SKM-1 treated with dmso at 0.1 percent for 144 hours (cell line): ENCODE results near the gene STXBP5.

Experiments used
- DNase-seq: peaks from one replicate; lab custom pipeline; 2025; ENCODE audit not compliant: unreplicated experiment; lab: John Stamatoyannopoulos, UW

The STXBP5 gene

DNA sequence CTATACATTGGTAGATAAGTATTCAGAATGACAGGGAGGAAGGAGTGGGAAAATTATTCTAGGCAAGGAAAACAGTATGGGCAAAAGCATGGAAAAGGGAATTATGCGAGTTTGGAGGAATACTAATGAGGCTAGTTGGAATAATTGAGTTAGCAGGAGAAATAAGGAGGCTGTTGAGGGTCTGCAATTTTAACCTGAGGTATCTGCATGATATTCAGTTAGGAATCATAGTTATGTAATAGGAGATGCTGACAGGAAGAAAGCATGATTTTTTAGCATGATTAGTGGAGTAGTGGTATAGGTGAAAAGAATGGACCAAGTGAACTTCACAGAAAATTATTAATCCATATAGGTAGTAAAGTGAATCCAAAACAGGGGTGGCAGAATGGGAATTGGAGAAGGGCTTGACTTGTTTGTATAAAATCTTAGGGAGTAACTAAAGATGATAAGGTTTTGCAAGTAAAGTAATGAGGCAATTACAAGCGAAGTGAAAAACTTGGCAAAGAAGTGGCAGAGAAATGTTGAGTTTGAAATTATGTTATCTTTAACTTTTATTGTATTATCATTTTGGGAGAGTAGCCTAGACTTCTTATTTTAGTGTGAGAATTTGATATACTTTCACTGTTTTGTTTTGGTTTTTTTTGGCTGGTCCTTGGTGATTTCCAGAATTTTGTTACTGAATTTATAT is 5.7 kb downstream of the STXBP5 start:
- no peak for DNase-seq

DNA sequence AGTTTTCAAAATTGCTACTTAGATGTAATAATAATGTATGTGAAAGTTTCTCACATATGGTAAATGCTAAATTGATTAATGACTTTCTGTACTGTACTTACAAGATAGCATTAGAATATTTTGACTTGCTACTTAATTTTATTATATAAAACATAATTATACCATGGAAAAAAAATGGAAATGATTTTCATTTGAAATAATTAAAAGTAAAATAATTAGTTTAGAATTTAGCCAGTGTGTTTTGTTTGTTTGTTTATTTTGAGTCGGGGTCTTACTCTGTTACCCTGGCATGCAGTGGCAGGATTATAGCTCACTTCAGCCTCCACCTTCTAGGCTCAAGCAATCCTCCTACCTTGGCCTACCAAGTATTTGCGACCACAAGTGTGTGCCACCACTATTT is 7.1 kb downstream of the STXBP5 start:
- DNase-seq = no peak

DNA sequence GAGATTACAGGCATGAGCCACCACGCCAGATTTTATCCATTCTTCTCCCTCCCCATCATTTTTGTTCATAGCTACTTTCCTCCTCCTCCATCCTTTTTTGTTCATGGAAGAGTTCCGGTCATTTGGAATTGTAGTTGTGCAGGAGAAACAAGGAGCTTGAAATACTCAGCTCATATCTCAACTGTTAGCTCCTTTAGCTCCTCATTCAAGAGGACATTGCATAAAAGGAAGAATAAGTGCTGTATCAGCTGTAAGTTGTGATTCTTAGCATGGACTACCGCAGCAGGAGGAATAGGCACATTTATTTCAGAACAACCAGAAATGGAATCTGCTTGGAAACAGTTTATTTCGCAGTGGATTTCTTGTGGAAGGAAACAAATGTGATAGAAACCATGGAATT is 7.6 kb downstream of the STXBP5 start:
- DNase-seq = no peak

DNA sequence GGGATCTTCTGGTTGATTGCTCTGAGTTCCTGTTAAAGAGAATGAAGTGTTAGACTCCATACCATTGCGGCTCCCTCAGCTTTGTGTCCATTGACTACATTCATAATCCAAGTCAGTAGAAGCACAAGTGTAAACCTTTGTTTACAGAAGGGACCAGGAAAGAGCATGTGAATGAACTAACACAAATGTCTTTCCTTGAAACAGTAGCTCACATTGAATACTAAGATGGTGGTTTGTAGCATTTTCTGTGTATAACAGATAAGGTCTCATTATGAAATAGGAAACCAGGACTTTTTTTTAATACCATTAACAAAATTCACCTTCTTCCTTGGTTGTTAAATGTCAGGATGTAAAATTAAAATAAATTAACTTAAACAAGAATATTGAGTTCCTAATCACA is 8.4 kb downstream of the STXBP5 start:
- DNase-seq = no peak

DNA sequence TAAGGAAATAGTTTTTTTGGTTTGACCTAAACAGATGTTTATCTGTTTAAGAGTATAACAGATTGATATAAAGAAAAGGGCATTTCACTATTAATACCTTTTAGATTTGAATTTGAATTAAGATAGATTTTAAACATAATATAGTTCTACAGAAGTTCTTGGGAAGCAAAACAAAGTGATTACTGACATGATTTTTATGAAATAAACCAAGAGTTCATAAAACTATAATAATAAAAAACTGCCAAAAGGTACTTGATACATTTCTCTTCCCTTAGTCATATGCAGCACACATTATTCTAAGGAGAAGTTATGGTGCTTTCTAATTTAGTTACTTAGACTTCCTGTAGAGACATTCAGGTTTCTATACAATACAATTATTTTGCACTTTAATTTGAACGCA is 9.6 kb downstream of the STXBP5 start:
- no peak for DNase-seq

DNA sequence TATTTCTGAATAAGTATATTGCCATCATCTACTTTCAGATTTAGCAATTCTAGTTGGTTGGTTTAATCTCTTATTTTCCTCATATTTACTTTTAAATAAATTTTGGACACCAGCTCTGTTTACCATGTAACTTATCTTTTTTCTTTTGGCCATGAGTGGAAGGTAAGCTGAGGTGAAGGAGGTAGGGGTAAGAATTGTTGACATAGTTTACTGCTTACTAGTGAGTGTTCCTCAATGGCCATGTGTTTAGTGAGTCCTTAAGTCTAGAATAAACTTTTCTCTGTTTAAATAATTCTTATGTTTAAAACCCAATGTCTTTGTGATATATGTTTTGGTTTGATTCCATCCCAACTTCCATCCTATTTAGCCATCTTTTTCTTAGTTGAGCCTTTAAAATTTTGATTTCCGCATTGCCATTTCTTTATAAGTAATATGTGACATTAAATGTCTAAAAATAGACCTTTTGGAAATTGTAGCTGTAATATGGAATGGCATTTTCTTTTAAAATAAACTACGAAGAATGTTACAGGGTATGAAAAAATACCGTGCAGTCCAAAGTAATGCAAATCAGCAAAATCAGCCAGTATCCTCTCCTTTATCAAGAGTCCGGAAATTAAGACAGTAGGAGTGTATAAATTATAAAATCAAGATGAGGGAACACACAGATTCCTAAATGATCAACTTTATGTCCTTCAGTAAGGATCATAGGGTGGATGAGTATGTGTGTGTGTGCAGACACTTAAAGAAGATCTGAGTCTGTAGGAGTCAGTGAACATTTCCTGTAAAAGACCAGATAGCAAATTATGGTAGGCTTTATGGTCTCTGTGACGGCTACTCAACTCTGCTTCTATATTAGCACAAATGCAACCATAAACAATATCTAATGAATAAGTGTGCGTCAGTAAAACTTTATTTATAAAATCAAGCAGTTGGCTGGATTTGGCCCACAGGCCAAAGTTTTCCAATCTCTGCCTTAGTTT is 10.3 kb downstream of the STXBP5 start:
- no peak for DNase-seq

DNA sequence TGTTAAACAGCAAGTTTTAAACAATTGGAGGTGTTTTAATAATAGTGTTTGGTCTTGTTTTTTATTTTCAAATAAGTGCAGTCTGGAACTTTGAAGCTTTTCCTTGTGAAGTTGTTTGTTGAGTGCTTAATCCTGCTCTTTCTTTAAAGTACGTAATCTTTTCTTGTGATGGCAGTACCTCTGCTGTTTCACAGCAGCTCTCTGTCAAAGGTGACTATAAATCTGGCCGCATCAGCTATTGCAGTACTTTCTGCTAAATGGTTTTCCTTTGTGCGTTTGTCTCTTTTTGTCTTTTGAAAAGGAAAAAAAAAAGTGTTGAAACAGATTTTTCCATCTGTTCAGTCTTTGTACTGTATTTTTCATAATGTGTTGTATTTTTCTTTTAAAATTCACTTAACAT is 12.7 kb downstream of the STXBP5 start:
- DNase-seq = no peak

DNA sequence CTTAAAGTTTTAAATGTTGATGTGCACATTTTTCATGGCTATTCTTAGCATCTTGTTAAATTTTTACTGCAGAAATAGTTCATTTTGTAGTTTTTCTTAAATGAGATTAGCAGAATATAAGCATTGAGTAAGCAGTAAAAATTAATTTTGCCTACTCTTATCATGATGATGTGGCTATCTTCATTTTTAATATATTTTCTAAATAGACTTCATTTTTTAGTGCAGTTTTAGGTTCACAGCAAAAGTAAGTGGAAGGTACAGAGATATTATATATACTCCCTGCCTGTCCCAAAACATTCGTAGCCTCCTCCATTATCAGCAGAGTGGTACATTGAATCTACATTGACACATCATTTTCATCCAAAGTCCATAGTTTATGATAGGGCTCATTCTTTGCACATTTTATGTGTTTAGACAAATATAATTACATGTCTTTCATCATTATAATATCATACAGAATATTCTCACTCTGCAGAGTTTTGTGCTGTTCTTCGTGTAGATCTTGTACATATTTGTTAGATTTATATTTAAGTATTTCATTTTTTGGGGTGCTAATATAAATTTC is 13.7 kb downstream of the STXBP5 start:
- DNase-seq = no peak

DNA sequence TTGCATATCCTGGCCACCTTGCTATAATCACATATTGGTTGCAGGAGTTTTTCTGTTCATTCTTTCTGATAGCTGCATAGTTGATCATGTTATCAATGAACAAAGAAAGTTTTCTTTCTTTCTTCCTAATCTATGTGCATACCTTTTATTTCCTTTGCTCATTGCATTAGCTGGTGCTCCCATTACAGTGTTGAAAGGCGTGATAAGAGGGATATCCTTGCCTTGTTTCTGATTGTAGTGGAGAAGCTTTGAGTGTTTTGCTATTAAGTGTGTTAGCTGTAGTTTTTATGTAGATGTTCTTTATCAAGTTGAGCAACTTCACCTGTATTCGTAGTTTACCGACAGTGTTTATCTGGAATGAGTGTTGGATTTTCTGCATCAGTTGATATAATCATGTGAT is 14.6 kb downstream of the STXBP5 start:
- no peak for DNase-seq

DNA sequence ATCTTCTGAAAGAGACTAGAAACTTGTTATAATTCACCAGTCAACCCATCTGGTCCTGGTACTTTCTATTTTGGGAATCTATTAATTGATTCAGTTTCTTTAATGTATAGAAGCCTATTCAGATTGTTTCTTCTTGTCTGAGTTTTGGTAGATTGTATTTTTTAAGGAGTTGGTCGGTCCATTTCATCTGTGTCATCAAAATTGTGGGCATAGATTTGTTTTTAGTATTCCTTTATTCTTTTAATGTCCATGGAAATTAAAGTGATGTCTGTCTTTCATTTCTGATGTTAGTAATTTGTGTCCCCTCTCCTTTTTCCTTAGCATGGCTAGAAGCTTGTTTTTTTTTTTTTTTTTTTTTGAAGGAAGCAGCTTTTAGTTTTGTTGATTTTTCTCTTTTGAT is 15.2 kb downstream of the STXBP5 start:
- no peak for DNase-seq

DNA sequence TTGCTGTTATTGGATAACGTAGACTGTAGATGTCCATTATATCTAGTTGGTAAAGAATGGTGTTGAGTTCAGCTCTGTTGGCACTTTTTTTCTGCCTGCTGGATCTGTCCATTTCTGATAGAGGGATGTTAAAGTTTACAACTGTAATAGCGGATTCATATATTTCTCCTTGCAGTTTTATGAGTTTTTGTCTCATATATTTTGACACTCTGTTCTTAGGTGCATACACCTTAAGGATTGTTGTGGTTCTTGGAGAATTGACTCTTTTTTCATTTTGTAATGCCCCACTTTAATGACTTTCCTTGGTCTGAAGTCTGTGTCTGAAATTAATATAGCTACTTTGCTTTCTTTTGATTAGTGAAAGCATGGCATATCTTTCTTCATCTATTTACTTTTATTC is 16.1 kb downstream of the STXBP5 start:
- no peak for DNase-seq

DNA sequence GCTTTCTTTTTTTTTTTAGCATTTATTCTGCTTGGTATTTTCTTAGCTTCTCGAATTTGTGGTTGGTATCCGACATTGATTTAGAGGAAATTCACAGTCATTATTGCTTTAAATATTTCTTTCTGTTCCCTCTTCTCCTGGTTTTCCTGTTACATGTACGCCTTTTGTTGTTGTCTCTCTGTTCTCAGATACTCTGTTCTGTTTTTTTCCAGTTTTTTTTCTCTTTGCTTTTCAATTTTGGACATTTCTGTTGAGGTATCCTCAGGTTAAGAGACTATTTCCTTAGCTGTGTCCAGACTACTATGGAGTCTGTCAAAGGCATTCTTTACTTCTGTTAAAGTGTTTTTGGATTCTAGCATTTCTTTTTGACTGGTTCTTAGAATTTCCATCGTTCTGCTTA is 17.5 kb downstream of the STXBP5 start:
- no peak for DNase-seq

DNA sequence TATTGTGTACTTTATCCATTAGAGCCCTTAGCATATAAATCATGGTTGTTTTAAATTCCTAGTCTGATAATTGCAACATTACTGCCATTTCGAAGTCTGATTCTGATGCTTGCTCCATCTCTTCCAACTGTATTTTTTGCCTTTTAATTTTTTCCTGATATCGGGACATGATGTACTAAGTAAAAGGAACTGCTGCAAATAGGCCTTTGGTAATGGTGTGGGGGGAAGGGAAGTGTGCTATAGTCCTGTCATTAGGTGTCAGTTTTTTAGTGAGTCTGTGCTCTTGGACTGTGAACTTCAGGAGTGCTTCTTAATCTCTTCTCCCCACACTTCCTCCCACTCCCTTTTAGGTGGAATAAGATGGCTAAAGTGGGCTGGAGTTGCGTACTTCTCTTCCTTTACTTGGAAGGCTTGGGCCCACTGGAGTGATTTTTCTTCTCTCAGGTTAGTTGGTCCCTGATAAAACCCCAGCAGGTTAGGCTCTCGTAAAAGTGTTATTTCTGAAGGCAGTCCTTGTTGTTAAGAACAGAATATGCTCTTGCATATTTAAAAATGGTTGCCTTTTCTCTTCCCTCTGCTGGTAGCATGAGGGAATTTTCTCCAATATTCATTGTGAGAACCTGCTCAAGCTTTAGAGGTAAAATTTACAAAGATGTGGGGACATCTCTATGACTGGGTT is 18.1 kb downstream of the STXBP5 start:
- DNase-seq = no peak

DNA sequence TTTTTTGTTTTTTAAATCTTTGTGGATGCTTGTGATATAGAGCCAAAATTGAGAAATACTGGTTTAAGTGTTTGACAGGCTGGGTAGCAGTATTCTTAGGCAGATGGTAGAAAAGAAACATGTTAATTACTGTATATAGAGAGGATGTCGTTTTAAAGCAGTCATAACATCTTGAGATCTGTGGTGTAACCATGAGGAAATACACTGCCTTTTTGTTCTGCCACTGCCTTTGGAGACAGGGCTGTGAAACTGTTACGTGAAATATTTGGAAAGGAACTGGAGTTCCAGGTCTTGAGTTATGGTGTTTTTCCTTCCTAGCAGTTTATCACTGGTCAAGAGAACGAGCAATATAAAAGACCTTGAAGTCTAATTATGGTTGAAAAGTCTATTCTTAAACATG is 19.5 kb downstream of the STXBP5 start:
- no peak for DNase-seq

DNA sequence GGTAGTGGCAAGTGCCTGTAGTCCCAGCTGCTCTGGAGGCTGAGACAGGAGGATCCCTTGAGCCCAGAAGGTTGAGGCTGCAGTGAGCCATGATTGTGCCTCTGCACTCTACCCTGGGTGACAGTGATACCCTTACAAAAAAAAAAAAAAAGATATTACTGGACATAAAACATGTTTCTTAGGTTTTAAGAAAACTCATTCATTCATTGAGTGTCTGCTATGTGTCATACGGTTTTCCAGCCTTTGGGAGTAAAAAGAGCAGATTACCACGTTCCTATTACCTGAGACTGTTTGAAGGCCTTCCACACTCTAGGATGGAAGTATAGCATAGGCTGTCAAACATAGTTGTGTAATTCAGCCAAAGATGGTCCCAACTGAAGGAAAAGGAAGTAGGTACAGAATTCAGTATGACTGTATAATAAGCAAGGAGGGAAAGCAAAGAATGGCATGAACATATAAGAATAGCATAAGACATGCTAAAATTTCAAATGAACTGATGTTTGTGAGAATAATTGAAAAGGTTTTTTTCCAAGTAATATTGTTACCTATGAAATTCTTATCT is 22.0 kb downstream of the STXBP5 start:
- no peak for DNase-seq

DNA sequence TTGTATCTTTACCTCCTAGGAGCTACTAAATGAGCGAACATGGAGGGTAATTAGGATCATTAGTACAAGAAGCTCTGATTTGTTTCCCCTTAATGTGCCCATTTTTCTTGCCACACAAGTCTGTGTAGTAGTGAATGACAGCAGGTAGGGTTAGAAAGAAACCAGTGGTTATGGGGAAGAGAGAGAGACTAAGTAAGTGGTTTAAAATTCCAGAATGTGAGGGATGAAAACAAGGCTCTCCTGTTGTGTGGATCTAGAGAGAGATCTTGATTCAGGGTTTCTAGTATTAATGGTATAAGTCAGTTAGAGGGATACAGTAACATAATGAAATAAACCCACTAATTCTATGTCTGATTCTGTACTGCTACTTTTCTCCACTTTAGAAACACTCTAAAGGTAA is 22.7 kb downstream of the STXBP5 start:
- no peak for DNase-seq

DNA sequence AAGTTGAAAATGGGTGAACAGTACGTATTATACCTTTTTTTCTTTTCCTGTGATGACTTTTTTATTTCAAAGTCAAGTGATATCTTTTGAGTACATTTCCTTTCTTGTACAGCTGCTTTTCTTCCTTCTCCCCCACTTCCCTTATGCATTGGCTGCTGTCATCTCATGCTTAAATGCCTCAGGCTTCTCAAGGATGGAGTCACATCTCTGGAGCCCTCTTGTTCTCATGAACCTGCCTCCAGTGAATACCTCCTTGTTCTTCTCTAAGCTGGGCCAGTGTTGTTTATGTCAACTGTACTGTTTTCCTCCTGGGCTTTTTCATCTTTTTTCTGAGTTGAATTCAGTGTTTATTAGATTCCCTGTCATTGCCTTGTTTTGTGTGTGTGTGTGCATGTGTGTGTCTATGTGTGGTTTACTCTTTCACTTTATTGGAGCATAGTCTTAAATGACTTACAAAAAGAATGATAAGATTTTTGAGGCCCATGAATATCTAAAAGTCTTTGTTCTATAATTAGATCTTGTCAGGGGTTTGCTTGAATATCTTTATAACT is 23.6 kb downstream of the STXBP5 start:
- no peak for DNase-seq

DNA sequence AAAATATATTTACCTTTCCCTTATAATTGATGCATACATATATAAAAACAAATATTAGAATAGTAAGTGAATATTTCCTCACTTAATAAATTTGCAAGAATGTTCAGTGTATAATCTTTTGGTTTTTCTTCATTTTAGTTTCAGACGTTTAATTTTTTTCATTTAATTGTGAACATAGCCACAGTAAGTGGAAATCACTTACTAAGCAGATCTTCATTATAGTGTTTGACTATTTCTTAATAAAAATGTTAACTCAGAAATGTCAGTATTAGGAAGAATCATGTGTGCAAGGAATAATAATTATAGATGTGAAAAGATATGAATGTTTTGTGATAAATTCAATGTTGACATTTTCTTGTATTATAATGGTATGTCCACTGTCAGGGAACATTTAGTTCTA is 27.4 kb downstream of the STXBP5 start:
- no peak for DNase-seq

DNA sequence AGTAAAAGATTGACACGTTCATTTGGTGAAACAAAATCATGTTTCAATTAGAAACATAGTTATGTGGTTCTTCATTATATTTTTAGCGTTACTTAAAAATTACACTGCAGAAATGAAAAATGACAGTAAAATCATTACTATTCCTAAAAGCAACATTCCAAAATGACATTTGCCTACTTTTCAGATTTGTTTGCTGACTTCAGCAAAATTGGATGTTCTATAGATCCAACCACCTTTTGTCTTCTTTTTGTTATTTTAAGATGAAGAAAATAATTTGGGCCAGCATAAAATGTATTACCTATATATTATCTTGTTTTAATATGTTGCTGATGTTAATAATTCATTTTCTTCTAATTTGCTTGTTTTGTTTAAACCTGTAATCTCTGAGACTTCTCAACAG is 30.5 kb downstream of the STXBP5 start:
- no peak for DNase-seq

DNA sequence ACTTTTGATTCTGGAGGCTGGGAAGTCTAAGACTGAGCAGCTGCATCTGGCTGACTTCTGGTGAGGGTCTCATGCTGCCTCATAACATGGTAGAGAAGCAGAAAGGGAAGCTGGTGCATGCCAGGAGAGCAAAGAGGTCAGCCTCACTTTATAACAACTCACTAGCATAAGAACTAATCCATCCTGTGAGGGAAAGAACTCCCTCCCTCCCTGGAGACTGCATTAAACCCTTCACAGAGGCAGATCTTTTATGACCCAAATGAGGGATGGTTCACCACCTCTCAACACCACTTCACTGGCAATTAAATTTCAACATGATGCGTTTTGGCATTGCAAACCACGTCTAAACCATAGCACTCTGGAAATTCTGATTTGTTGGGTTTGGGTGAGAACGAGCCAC is 33.9 kb downstream of the STXBP5 start:
- no peak for DNase-seq

DNA sequence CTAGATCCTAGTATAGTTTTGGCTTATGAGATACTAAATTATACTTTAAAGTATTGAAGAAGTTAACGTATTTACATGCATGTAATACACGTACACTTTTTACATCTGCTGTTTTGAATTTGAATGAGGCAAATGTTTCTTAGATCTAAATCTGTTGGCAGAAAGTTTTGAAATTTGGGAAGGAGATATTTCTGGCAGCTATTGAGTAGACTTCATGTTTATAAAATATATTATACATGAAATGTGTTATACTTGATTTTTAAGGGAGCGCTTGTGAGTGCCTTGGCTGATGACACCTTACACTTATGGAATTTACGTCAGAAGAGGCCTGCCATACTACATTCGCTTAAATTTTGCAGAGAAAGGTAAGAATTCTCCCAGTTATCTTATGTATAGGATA is 34.7 kb downstream of the STXBP5 start:
- DNase-seq = no peak
